ENCODE results near the gene HOXC10. TPM values are rescaled to one million over a fixed set of nuclear protein-coding genes. Genes with fewer than 3 reads are reported as not detected.

The HOXC10 gene
- total RNA-seq, 1 donor from 2014 or later = not detected

GRCh38 chr12:54029529-54030441 is 44.8 kb downstream of the HOXC10 start:
- Mint-ChIP-seq H3K27me3 (peaks cover 61% of the 10 kb centered on the region), H3K4me1 (peaks cover 29% of the 10 kb centered on the region), H3K27ac (no peak overlapping the region), H3K4me3 (peak overlapping the region; percentile 25), H3K9me3 (no peaks in the 10 kb centered on the region), H3K36me3 (ENCODE audit: low read depth) (no peaks in the 10 kb centered on the region)
- POLR2A ChIA-PET = no interaction called here
- no peak for DNase-seq
- no peak for ATAC-seq (ENCODE audit: low read depth)
- TF ChIP-seq, protein P1, sequence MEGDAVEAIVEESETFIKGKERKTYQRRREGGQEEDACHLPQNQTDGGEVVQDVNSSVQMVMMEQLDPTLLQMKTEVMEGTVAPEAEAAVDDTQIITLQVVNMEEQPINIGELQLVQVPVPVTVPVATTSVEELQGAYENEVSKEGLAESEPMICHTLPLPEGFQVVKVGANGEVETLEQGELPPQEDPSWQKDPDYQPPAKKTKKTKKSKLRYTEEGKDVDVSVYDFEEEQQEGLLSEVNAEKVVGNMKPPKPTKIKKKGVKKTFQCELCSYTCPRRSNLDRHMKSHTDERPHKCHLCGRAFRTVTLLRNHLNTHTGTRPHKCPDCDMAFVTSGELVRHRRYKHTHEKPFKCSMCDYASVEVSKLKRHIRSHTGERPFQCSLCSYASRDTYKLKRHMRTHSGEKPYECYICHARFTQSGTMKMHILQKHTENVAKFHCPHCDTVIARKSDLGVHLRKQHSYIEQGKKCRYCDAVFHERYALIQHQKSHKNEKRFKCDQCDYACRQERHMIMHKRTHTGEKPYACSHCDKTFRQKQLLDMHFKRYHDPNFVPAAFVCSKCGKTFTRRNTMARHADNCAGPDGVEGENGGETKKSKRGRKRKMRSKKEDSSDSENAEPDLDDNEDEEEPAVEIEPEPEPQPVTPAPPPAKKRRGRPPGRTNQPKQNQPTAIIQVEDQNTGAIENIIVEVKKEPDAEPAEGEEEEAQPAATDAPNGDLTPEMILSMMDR (IDR thresholded peaks at IDR 0.05) = no peak
- intact Hi-C loops (cut with micrococcal nuclease) = loop anchor here (5.0 kb wide), 2 partner anchors 32 to 67 kb away; no protein-coding TSS in a partner anchor
- CTCF ChIA-PET = interaction anchor here (4.9 to 6.3 kb wide), 2 partner anchors 162 to 177 kb away, joined by 65 to 98 read pairs; partner anchors contain the start of gene SMUG1

- no peak for DNase-seq
- peaks cover 64% of the 10 kb centered on the region for H3K27me3 Mint-ChIP-seq
- intact Hi-C loops (cut with micrococcal nuclease) = loop anchor here (5.0 kb wide), 2 partner anchors 33 to 68 kb away; no protein-coding TSS in a partner anchor
- no peak overlapping the region for H3K4me3 Mint-ChIP-seq
- peaks cover 33% of the 10 kb centered on the region for H3K4me1 Mint-ChIP-seq
- H3K36me3 Mint-ChIP-seq (ENCODE audit: low read depth) = no peaks in the 10 kb centered on the region
- ChIA-PET CTCF (interaction anchor here (1.0 to 6.3 kb wide), 5 partner anchors 17 to 177 kb away, joined by 3 to 98 read pairs (median 60); partner anchors contain the start of gene SMUG1), POLR2A (no interaction called here)
- no peak for ATAC-seq (ENCODE audit: low read depth)
- no peaks in the 10 kb centered on the region for H3K9me3 Mint-ChIP-seq
- TF ChIP-seq, protein P1 (IDR thresholded peaks at IDR 0.05) = no peak
- no peak overlapping the region for H3K27ac Mint-ChIP-seq
Observed at GRCh38 chr12:54030442-54030801, 45.5 kb downstream of the HOXC10 start.

DNA sequence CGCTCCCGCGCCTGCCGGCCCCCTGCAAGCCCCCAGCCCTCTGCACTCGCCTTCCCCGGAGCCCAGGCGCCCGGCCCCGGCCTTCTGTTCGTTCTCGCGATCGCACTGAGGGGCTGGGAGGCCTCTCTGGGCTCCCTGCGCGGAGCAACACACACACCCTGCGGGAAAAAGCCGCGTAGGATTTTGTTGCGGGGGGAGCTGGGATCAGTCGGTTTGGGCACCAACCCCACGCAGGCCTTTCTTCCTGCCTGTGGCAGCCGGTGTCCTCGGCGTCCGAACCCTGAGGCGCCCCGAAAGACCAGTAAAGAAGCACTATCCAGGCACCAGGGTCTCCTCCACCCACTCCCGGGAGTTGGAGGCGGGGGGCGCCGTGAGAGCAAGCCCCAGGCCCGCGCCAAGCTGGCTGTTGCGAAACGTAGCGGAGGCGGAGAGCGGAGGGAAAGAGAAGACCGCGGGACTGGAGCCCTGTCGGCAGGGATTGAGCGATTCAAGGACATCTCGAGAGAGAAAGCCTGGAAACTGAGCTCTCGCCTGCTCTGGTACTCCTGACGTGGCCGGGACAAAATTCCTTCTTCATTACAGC is 46.0 kb downstream of the HOXC10 start:
- ATAC-seq (ENCODE audit: low read depth) = no peak
- DNase-seq = no peak
- Mint-ChIP-seq H3K9me3 (no peaks in the 10 kb centered on the region), H3K36me3 (ENCODE audit: low read depth) (no peaks in the 10 kb centered on the region), H3K4me3 (no peak overlapping the region), H3K4me1 (peaks cover 33% of the 10 kb centered on the region), H3K27me3 (peaks cover 64% of the 10 kb centered on the region), H3K27ac (no peak overlapping the region)
- TF ChIP-seq, protein P1 (IDR thresholded peaks at IDR 0.05) = no peak
- intact Hi-C loops (cut with micrococcal nuclease) = loop anchor here (5.0 kb wide), 2 partner anchors 34 to 69 kb away; no protein-coding TSS in a partner anchor
- ChIA-PET POLR2A (interaction anchor here (0.5 kb wide), 1 partner anchor 53 kb away, joined by 4 read pairs; no protein-coding TSS in a partner anchor), CTCF (interaction anchor here (0.9 to 6.3 kb wide), 7 partner anchors 17 to 184 kb away, joined by 3 to 98 read pairs (median 4); partner anchors contain the start of gene SMUG1)

- Mint-ChIP-seq H3K4me1 (peaks cover 33% of the 10 kb centered on the region), H3K4me3 (no peak overlapping the region), H3K27ac (no peak overlapping the region), H3K36me3 (ENCODE audit: low read depth) (no peaks in the 10 kb centered on the region), H3K27me3 (peaks cover 63% of the 10 kb centered on the region), H3K9me3 (no peaks in the 10 kb centered on the region)
- TF ChIP-seq, protein P1 (IDR thresholded peaks at IDR 0.05) = no peak
- ChIA-PET CTCF (interaction anchor here (0.9 to 6.3 kb wide), 10 partner anchors 16 to 183 kb away, joined by 3 to 98 read pairs (median 6); partner anchors contain the start of genes HOXC4, HOXC8 and SMUG1), POLR2A (interaction anchor here (0.5 kb wide), 1 partner anchor 53 kb away, joined by 4 read pairs; no protein-coding TSS in a partner anchor)
- DNase-seq (no peak), ATAC-seq (ENCODE audit: low read depth) (no peak)
- intact Hi-C loops (cut with micrococcal nuclease) = loop anchor here (5.0 kb wide), 2 partner anchors 34 to 69 kb away; no protein-coding TSS in a partner anchor
Observed at GRCh38 chr12:54031480-54031879, 46.5 kb downstream of the HOXC10 start.
